SK-N-SH (cell line): ENCODE results near the gene BID.

ENCODE experiments used
- CTCF ChIP-seq: fragments of 200-600 bp; sonication (generic); IDR thresholded peaks from 2 replicates; pipeline ENCODE4 v1.6.1; 2017; ENCODE audit warnings: antibody characterized with exemption, mild to moderate bottlenecking, moderate library complexity
- EZH2phosphoT487 ChIP-seq: fragments of 200-600 bp; sonication (generic); IDR thresholded peaks from 2 replicates; pipeline ENCODE4 v1.6.1; 2017; ENCODE audit warnings: low read depth, mixed run types, mild to moderate bottlenecking, antibody characterized with exemption, moderate library complexity, borderline replicate concordance
- JUND ChIP-seq: IDR thresholded peaks from 2 replicates; pipeline ENCODE4 v1.4.0; 2012
- POLR2AphosphoS5 ChIP-seq: IDR thresholded peaks from 2 replicates; pipeline ENCODE4 v1.6.1; 2012; ENCODE audit warnings: low read depth, low read length
- RFX5 ChIP-seq: IDR thresholded peaks from 2 replicates; pipeline ENCODE4 v1.6.1; 2012; ENCODE audit warnings: mild to moderate bottlenecking, improper control_type of control experiment, low read length
- TAF1 ChIP-seq: IDR thresholded peaks from 2 replicates; pipeline ENCODE4 v1.6.1; 2012; ENCODE audit warnings: low read depth, mild to moderate bottlenecking, low read length, moderate library complexity, borderline replicate concordance
- USF2 ChIP-seq: fragments of 150-350 bp; IDR thresholded peaks from 2 replicates; pipeline ENCODE4 v1.6.1; 2017; ENCODE audit warnings: antibody characterized with exemption, low read length, low read depth, borderline replicate concordance

- TF ChIP-seq JUND: no peak
- TF ChIP-seq RFX5: no peak
- no peak for TF ChIP-seq EZH2phosphoT487
- TF ChIP-seq CTCF: no peak
- TF ChIP-seq TAF1: no peak
- TF ChIP-seq USF2: no peak
- no peak for TF ChIP-seq POLR2AphosphoS5
Observed at GRCh38 chr22:17726928-17727897, 47.1 kb downstream of the BID start.
